ENCODE data around the gene SLC13A4.

Gene SLC13A4

GRCh38 chr7:135661311-135662122 lies 66.5 kb downstream of the SLC13A4 start:
- Mint-ChIP-seq H3K4me3 (peak overlapping the region; percentile 98), H3K27me3 (ENCODE audit: low read depth, poor library complexity) (peaks cover 16% of the 10 kb centered on the region), H3K27ac (no peak overlapping the region), H3K9me3 (no peaks in the 10 kb centered on the region), H3K36me3 (ENCODE audit: low read depth) (peaks cover 21% of the 10 kb centered on the region), H3K4me1 (peaks cover 29% of the 10 kb centered on the region)
- no peak for DNase-seq
- no peak for TF ChIP-seq CTCF (IDR thresholded peaks at IDR 0.05)

- no peak overlapping the region for H3K27ac Mint-ChIP-seq
- H3K27me3 Mint-ChIP-seq (ENCODE audit: low read depth, poor library complexity) = peaks cover 16% of the 10 kb centered on the region
- no peaks in the 10 kb centered on the region for H3K9me3 Mint-ChIP-seq
- H3K4me1 Mint-ChIP-seq = peaks cover 19% of the 10 kb centered on the region
- TF ChIP-seq CTCF (IDR thresholded peaks at IDR 0.05) = no peak
- no peak overlapping the region for H3K4me3 Mint-ChIP-seq
- H3K36me3 Mint-ChIP-seq (ENCODE audit: low read depth) = no peaks in the 10 kb centered on the region
- DNase-seq = no peak
Observed at GRCh38 chr7:135659159-135659846, 68.7 kb downstream of the SLC13A4 start.

GRCh38 chr7:135658564-135658963 lies 69.4 kb downstream of the SLC13A4 start:
- TF ChIP-seq CTCF (IDR thresholded peaks at IDR 0.05) = no peak
- H3K36me3 Mint-ChIP-seq (ENCODE audit: low read depth) = no peaks in the 10 kb centered on the region
- H3K27ac Mint-ChIP-seq = no peak overlapping the region
- no peak overlapping the region for H3K4me3 Mint-ChIP-seq
- H3K27me3 Mint-ChIP-seq (ENCODE audit: low read depth, poor library complexity) = peaks cover 16% of the 10 kb centered on the region
- H3K9me3 Mint-ChIP-seq = no peaks in the 10 kb centered on the region
- peaks cover 18% of the 10 kb centered on the region for H3K4me1 Mint-ChIP-seq
- DNase-seq = no peak

- Mint-ChIP-seq H3K36me3 (ENCODE audit: low read depth) (peaks cover 27% of the 10 kb centered on the region), H3K27me3 (ENCODE audit: low read depth, poor library complexity) (peaks cover 14% of the 10 kb centered on the region), H3K9me3 (no peaks in the 10 kb centered on the region), H3K27ac (peak overlapping the region; percentile 86), H3K4me3 (no peak overlapping the region), H3K4me1 (peaks cover 18% of the 10 kb centered on the region)
- DNase-seq = no peak
- TF ChIP-seq CTCF (IDR thresholded peaks at IDR 0.05) = no peak
Observed at GRCh38 chr7:135653340-135654080, 74.5 kb downstream of the SLC13A4 start.

- Mint-ChIP-seq H3K27ac (peak overlapping the region; percentile 43), H3K27me3 (ENCODE audit: low read depth, poor library complexity) (no peaks in the 10 kb centered on the region), H3K9me3 (no peaks in the 10 kb centered on the region), H3K36me3 (ENCODE audit: low read depth) (peaks cover 41% of the 10 kb centered on the region), H3K4me3 (no peak overlapping the region), H3K4me1 (peaks cover 18% of the 10 kb centered on the region)
- TF ChIP-seq CTCF (IDR thresholded peaks at IDR 0.05) = no peak
- DNase-seq = no peak
Observed at GRCh38 chr7:135650831-135651573, 77.0 kb downstream of the SLC13A4 start.

All from nephron progenitor cell (in vitro differentiated cells).